Gastrocnemius medialis (tissue), 4 donors: ENCODE results near the gene KPNA4.

ENCODE experiments used
- POLR2A ChIP-seq, 2 donors: fragments of 450-650 bp; IDR thresholded peaks; one replicate each; pipeline ENCODE4 v1.6.1; 2017; ENCODE audit warnings: antibody characterized with exemption in 2 of 2, mild to moderate bottlenecking in 2 of 2, moderate library complexity in 2 of 2
- TF ChIP-seq, protein P1 (sequence below), 5 experiments: fragments of 450-650 bp in 3 of 5; fragments of 200-600 bp in 2 of 5; sonication (generic) in 2 of 5; IDR thresholded peaks in 4 of 5; conservative IDR thresholded peaks in 1 of 5; 1 replicate in 4 of 5; 2 replicates in 1 of 5; pipeline ENCODE4 v1.5.1; 2016 to 2019; ENCODE audit warnings: antibody characterized with exemption in 5 of 5, mild to moderate bottlenecking in 3 of 5, moderate library complexity in 3 of 5

DNA sequence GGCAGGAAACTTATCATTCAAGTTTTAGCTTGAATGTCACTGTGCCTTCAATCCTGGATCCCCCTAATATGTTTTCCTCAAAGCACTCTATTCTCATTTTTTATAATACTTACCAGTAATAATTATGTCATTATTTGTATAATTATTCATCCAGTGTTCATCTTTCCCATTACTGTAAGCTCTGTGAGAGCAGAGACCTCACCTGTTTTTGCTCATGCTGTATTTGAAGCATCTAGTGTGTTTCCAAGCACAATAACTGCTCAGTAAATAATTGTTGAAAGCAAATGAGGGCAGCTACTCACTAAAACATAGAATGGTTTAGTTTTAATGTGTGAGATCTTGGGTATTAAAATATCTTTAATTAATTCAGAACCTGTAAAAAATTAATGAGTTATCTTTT lies 36.9 kb upstream of the KPNA4 start:
- TF ChIP-seq, protein P1, sequence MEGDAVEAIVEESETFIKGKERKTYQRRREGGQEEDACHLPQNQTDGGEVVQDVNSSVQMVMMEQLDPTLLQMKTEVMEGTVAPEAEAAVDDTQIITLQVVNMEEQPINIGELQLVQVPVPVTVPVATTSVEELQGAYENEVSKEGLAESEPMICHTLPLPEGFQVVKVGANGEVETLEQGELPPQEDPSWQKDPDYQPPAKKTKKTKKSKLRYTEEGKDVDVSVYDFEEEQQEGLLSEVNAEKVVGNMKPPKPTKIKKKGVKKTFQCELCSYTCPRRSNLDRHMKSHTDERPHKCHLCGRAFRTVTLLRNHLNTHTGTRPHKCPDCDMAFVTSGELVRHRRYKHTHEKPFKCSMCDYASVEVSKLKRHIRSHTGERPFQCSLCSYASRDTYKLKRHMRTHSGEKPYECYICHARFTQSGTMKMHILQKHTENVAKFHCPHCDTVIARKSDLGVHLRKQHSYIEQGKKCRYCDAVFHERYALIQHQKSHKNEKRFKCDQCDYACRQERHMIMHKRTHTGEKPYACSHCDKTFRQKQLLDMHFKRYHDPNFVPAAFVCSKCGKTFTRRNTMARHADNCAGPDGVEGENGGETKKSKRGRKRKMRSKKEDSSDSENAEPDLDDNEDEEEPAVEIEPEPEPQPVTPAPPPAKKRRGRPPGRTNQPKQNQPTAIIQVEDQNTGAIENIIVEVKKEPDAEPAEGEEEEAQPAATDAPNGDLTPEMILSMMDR (IDR thresholded peaks at IDR 0.05 in 4 of 5, conservative IDR thresholded peaks at IDR 0.05 in 1 of 5), result no peak
- no peak for TF ChIP-seq POLR2A (IDR thresholded peaks at IDR 0.05)
